ENCODE measurements around the gene VPS11. TPM values are rescaled to one million over a fixed set of nuclear protein-coding genes. Genes with fewer than 3 reads are reported as not detected.

The VPS11 gene
- total RNA-seq, 1 donor from 2014 or later: 34.8 TPM

- peak; percentile 47 for TF ChIP-seq CTCF (conservative IDR thresholded peaks at IDR 0.05)
- Mint-ChIP-seq H3K36me3 (peaks cover 33% of the 10 kb centered on the region), H3K27ac (peak overlapping the region; percentile 76), H3K4me1 (ENCODE audit: unreplicated experiment) (peaks cover 29% of the 10 kb centered on the region), H3K9me3 (no peaks in the 10 kb centered on the region), H3K4me3 (peak overlapping the region; percentile 93), H3K27me3 (no peaks in the 10 kb centered on the region)
- peak; percentile 98 for DNase-seq (ENCODE audit: extremely low spot score, unreplicated experiment)
Measured at GRCh38 chr11:119095066-119095880, 27.7 kb downstream of the VPS11 start.

DNA sequence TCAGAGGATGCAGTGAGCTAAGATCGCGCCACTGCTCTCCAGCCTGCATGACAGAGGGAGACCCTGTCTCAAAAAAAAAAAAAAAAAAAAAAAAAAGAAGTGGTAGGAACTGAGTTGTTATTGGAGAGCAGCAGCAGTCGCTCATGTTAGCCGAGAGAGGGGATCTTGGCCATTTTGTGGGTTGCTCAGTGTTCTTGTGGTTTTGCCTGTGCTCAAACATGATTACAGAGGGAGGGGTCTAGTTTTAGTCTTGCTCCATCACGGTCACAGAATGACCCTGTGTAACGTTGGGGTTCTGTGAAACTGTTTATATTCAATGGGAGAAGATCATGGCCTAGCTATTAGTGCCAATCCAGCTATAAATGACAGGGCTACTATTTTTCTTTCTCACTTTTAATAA lies 32.1 kb downstream of the VPS11 start:
- Mint-ChIP-seq H3K4me1 (ENCODE audit: unreplicated experiment) (peaks cover 27% of the 10 kb centered on the region), H3K9me3 (no peaks in the 10 kb centered on the region), H3K36me3 (peaks cover 21% of the 10 kb centered on the region), H3K27ac (peak overlapping the region; percentile 99), H3K27me3 (no peaks in the 10 kb centered on the region), H3K4me3 (peak overlapping the region; percentile 92)
- DNase-seq (ENCODE audit: extremely low spot score, unreplicated experiment): no peak
- no peak for TF ChIP-seq CTCF (conservative IDR thresholded peaks at IDR 0.05)

DNA sequence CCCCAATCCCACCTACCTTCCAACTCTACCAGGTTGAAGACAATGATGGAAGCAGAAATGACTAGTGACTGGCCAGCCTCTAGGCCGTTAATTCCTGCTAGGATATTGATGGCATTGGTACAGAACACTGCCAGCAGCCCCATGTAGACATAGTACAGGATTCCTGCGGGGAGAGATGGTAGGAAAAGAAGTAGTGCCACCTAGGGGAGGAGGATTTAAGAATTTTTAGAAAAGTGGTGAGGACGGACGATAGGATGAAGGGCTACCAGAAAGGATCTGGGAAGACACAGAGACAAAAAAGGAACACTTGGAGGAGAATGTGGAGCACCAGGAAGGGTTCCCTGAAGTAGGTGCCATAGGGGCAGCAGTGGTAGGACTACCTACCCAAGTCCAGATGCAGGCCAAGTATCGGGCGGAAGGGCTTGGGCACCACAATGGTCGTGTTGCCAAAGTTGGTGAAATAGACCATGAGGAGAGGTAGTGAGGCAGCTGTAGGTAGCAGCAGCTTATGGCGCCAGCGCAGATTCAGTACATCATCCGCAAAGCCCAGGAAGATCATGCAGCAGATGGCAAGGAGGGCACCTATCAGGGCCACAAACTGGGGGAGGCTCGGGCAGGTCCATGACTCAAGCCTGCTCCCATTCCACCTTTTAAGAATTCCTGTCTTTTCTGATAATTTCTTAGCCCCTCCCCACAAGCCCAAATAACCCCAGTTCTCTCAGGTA lies 32.8 kb downstream of the VPS11 start:
- Mint-ChIP-seq H3K4me1 (ENCODE audit: unreplicated experiment) (peaks cover 25% of the 10 kb centered on the region), H3K27ac (peak overlapping the region; percentile 99)
- DNase-seq (ENCODE audit: extremely low spot score, unreplicated experiment): no peak

GRCh38 chr11:119100994-119101758 lies 33.6 kb downstream of the VPS11 start:
- no peak for DNase-seq (ENCODE audit: extremely low spot score, unreplicated experiment)
- H3K36me3 Mint-ChIP-seq: peaks cover 17% of the 10 kb centered on the region
- H3K9me3 Mint-ChIP-seq: no peaks in the 10 kb centered on the region

More for the DNA sequence above, 32.8 kb downstream of the VPS11 start:
- H3K36me3 Mint-ChIP-seq: peaks cover 19% of the 10 kb centered on the region
- H3K4me3 Mint-ChIP-seq: peak overlapping the region; percentile 92
- TF ChIP-seq CTCF (conservative IDR thresholded peaks at IDR 0.05): peak; percentile 49
- H3K27me3 Mint-ChIP-seq: no peaks in the 10 kb centered on the region
- no peaks in the 10 kb centered on the region for H3K9me3 Mint-ChIP-seq

More at GRCh38 chr11:119100994-119101758, 33.6 kb downstream of the VPS11 start:
- Mint-ChIP-seq H3K4me1 (ENCODE audit: unreplicated experiment) (peaks cover 26% of the 10 kb centered on the region), H3K4me3 (peak overlapping the region; percentile 92), H3K27ac (peak overlapping the region; percentile 99), H3K27me3 (no peaks in the 10 kb centered on the region)
- TF ChIP-seq CTCF (conservative IDR thresholded peaks at IDR 0.05): peak; percentile 60
